Activated CD4-positive, alpha-beta T cell treated with anti-CD3 and anti-CD28 coated beads, Interleukin-2, amount 10 ng/mL, durations not matched to agents 7 days and 5 days (primary cell): ENCODE measurements around the gene PFN1. TPM values are rescaled to one million over a fixed set of nuclear protein-coding genes. Genes with fewer than 3 reads are reported as not detected.
A peak's percentile ranks its signal among the peaks of the same experiment; 100 is the strongest.

Source experiments
- CTCF ChIA-PET: fragments of 350-600 bp; sonication (Branson Sonifier 250); formaldehyde crosslinking; loops from one replicate; lab custom pipeline; 2021; ENCODE audit warnings: antibody characterized with exemption; lab: Charles Lee
- POLR2A ChIA-PET: fragments of 350-600 bp; sonication (Branson Sonifier 250); formaldehyde crosslinking; loops from one replicate; lab custom pipeline; 2021; ENCODE audit warnings: antibody characterized with exemption; lab: Charles Lee
- DNase-seq: peaks from one replicate; pipeline ENCODE4 v3.0.0-alpha.2; 2020
- H3K27ac Mint-ChIP-seq: one replicate; pipeline ENCODE4 v1.8.0; 2021; ENCODE audit warnings: mild to moderate bottlenecking, moderate library complexity, mixed read lengths
- H3K27me3 Mint-ChIP-seq: one replicate; pipeline ENCODE4 v1.8.0; 2021; ENCODE audit warnings: mixed read lengths
- H3K36me3 Mint-ChIP-seq: one replicate; pipeline ENCODE4 v1.8.0; 2021; ENCODE audit warnings: low read depth, mixed read lengths
- H3K4me1 Mint-ChIP-seq: one replicate; pipeline ENCODE4 v1.8.0; 2021; ENCODE audit warnings: mixed read lengths
- H3K4me3 Mint-ChIP-seq: one replicate; pipeline ENCODE4 v1.8.0; 2021; ENCODE audit warnings: mild to moderate bottlenecking, moderate library complexity, mixed read lengths
- H3K9me3 Mint-ChIP-seq: one replicate; pipeline ENCODE4 v1.8.0; 2021; ENCODE audit warnings: mixed read lengths
- total RNA-seq, 2 experiments: library from RNA; stranded (reverse); gene quantifications; one replicate each; pipeline ENCODE4 v1.2.3, GENCODE V29; 2021

The PFN1 gene
- 1,000 to 10,000 TPM; 2,428 to 2,438 TPM for total RNA-seq

DNA sequence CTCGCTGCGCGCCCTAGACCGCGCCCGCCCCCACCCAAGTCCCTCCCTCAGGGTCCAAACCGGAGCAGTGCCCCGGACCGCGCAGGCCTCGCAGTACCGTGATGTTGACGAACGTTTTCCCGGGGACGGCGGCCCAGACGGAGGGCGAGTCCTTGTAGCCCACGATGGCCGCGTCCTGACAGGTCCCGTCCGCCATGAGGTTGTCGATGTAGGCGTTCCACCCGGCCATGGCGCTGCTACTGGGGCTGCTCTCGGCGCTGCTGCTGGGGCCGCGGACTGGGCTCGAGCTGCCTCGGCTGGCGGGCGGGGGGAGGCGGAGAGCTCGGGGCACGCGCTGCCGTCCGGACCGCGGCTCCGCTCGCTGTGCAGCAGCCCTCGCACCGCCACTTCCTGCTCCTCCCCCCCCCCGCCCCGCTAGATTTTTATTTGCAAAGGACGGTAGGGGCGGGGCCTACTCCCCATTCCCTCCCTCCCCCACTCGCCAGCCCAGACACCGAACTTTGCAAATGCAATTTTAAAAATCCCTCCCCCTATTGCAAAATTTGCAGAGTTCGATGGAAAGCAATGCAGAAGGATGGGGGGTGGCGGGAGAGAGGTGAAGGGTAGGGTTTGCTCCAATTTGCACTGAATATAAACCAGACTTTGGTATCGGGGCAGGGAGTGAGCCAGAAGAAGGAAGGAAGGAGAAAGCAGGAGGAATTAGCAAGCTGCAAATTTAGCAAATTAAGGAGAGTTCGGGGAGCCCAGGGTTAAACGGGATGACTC is at the start of gene PFN1:
Gene PFN1 (minus strand): TSS at position 365 of the 765 bp plus-strand sequence. CDS start 136 bp downstream, at position 229.
- H3K9me3 Mint-ChIP-seq: no peaks in the 10 kb centered on the region
- CTCF ChIA-PET: interaction anchor here (0.8 kb wide), 1 partner anchor 19 kb away, joined by 3 read pairs; the partner anchor contains the start of gene SPAG7
- peaks cover 39% of the 10 kb centered on the region for H3K4me1 Mint-ChIP-seq
- H3K27ac Mint-ChIP-seq: peak within 1 kb of the TSS; percentile 99
- no peaks in the 10 kb centered on the region for H3K27me3 Mint-ChIP-seq
- H3K36me3 Mint-ChIP-seq: peaks cover 41% of the 10 kb centered on the region
- peak; percentile 94 for DNase-seq
- POLR2A ChIA-PET: interaction anchor here (1.4 to 6.2 kb wide), 2 partner anchors 8 to 19 kb away, joined by 10 to 44 read pairs; partner anchors contain the start of genes RNF167, SLC25A11 and SPAG7
- peak within 1 kb of the TSS; percentile 92 for H3K4me3 Mint-ChIP-seq

DNA sequence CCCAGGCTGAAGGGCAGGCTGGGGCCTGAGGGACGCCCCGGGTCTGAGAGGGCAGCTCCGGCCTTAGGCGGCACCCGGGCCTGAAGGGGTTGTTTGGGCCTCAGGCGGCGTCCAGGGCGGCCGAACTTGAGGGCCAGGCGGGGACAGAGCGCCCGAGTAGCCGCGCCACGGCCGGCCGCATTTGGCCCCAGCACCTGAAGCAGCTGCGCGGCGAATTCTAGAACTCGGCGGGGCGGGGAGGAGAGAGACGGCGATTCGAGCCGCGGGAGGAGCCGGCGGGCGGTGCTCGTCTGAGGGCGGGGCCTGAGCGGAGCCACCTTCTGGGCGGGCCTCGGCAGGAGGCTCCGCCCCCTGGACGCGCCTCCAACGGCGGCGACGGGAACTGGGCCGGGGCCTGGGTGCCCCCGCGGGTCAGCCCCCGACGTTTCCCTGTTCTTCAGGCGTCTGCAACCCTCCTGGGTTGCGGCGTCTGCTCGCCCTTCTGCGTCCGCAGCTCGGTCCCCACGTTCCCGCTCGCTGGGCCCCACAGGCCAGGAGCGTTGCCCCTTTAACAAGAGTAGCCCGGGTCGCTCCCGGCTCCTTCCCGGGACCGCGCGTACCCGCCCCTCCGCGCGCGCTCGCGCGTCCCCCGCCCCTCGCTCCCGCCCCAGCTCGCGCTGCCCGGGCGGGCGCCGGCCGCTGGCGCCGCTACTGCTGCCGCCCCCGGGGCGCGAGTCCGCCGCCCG is 49.1 kb upstream of the PFN1 start, which contains the start of the genes INCA1 and KIF1C:
Gene INCA1 (minus strand): TSS at position 221 of the 725 bp plus-strand sequence. CDS start 3,085 bp downstream, outside the sequence.
Gene KIF1C (plus strand): TSS at position 649 of the 725 bp plus-strand sequence. CDS start 2,297 bp downstream, outside the sequence.
- ChIA-PET POLR2A (no interaction called here), CTCF (interaction anchor here (0.6 to 1.7 kb wide), 10 partner anchors 9 to 1410 kb away, joined by 3 to 8 read pairs (median 4); partner anchors contain the start of genes CAMTA2 and CHRNE)
- peak within 1 kb of the TSS; percentile 79 for H3K27ac Mint-ChIP-seq
- peaks cover 23% of the 10 kb centered on the region for H3K4me1 Mint-ChIP-seq
- H3K4me3 Mint-ChIP-seq: peak within 1 kb of the TSS; percentile 86
- peak; percentile 91 for DNase-seq
- peaks cover 19% of the 10 kb centered on the region for H3K36me3 Mint-ChIP-seq
- no peaks in the 10 kb centered on the region for H3K9me3 Mint-ChIP-seq
- H3K27me3 Mint-ChIP-seq: peaks cover 4% of the 10 kb centered on the region

DNA sequence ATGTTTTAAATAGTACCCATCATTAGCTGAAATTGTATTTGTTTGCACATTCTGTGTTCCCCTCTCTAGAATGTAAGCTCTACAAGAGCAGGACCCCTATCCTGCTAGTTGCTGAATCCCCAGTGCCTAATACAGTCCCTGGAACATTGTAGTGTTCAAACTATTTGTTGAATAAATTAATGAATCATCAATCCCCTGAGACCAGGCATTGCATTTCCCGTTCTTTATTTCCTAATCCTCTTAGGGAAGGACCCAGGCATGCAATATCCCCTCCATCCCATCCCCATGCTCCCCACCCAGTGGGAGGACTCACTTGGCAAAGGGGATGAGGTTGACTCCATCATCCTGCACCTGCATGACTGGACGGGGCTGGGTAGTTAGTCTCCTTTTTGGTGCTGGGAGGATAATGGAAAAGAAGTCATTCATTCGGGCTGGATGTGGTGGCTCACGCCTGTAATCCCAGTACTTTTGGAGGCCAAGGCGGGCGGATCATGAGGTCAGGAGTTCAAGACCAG is 45.8 kb upstream of the PFN1 start:
- Mint-ChIP-seq H3K4me1 (peaks cover 22% of the 10 kb centered on the region), H3K9me3 (no peaks in the 10 kb centered on the region), H3K36me3 (peaks cover 3% of the 10 kb centered on the region), H3K27ac (no peak overlapping the region), H3K27me3 (peaks cover 4% of the 10 kb centered on the region), H3K4me3 (no peak overlapping the region)
- no peak for DNase-seq
- ChIA-PET CTCF (interaction anchor here (0.7 to 1.9 kb wide), 2 partner anchors 13 to 68 kb away, joined by 4 to 5 read pairs; no protein-coding TSS in a partner anchor), POLR2A (no interaction called here)

DNA sequence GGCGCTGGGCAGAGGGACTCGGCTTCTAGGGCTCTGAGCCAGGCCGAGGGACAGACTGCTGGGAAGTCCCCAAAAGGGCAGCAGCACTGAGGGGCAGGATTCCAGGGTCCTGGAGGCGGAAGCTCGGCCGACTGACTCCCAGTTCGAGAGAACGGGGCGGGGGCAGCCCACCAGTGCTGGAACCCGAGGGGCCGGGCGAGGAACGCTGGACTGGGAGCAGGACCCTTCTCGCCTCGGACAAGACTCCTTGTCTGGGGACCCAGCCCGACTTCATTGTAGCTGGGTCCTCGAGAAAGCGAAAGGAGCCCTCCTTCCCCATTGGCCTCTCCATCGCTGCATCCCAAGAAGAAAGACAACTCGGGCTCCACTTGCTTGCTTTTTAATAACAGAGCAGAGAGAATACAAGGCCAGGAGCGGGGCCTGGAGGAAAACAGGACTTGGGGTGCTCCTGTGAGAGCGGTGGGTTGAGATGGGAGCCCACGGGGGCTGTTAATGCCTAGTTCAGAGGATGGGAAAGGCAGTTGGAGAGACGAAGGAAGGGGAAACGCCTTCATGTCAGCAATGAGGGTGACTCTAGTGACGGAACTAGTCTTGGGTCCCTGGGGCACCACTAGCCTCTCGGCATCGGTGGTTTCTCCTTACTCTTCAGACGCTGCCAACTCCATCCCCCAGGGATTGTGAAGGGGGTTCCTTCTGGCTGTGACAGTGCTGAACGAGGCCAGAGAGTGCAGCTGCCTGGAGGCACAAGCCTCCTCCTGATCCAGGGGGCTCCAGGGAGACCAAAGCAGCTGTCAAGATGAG is 39.6 kb upstream of the PFN1 start:
- ChIA-PET POLR2A (interaction anchor here (0.6 kb wide), 1 partner anchor 89 kb away, joined by 3 read pairs; no protein-coding TSS in a partner anchor), CTCF (interaction anchor here (0.9 to 2.8 kb wide), 9 partner anchors 9 to 79 kb away, joined by 3 to 8 read pairs (median 5); partner anchors contain the start of genes INCA1, RNF167, SLC25A11 and SPAG7)
- no peaks in the 10 kb centered on the region for H3K27me3 Mint-ChIP-seq
- H3K4me3 Mint-ChIP-seq: peak overlapping the region; percentile 90
- no peaks in the 10 kb centered on the region for H3K9me3 Mint-ChIP-seq
- H3K27ac Mint-ChIP-seq: peak overlapping the region; percentile 95
- DNase-seq: no peak
- peaks cover 11% of the 10 kb centered on the region for H3K36me3 Mint-ChIP-seq
- H3K4me1 Mint-ChIP-seq: peaks cover 43% of the 10 kb centered on the region

DNA sequence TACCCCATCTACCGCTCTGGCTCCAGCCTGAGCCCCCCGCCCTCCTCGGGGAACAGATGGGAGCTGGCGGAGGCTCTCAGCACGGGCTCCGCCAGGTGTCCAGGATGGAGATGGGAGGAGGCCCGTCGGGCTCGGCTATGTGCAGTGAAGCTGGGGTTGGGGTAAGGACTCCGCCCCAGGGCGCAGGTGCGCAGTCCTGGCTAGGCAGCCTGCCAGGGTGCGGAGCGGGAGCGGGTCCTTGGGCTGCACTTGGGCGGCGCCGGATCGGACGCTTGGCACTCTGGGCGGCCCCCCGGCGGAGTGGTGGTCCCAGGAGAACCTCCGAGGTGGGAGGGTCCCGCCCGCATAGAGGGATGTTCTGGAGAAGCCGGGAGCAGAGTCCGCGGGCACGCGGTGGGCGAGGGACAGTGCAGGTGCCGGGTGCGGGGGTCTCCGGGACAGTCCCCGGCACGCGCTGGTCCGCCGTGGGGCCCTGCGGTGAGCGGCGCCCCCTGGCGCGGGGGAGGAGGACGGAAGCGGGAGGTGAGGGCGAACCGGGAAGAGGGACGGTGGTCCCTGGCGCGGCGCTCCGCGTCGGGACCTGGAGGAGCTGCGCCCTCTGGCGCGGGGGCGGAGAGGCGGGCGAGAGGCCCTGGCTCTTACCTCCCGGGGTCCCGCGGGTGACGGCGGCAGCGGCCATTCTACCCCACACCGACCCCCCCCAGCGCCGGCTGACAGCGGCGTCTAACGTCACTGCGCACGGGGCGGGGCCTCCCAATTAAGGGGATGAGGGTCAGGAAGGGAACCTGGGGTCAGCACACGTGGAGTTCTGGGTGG is 38.8 kb upstream of the PFN1 start, which contains the start of gene CAMTA2:
Gene CAMTA2 (minus strand): TSS at position 725 of the 816 bp plus-strand sequence. CDS start 1,453 bp downstream, outside the sequence.
- peak; percentile 89 for DNase-seq
- Mint-ChIP-seq H3K36me3 (peaks cover 19% of the 10 kb centered on the region), H3K27me3 (no peaks in the 10 kb centered on the region), H3K9me3 (no peaks in the 10 kb centered on the region), H3K27ac (peak within 1 kb of the TSS; percentile 95), H3K4me1 (peaks cover 45% of the 10 kb centered on the region), H3K4me3 (peak within 1 kb of the TSS; percentile 90)
- ChIA-PET CTCF (interaction anchor here (0.9 to 2.1 kb wide), 10 partner anchors 10 to 78 kb away, joined by 3 to 9 read pairs (median 5); partner anchors contain the start of genes INCA1, RNF167, SLC25A11 and SPAG7), POLR2A (interaction anchor here (0.6 kb wide), 2 partner anchors 90 to 851 kb away, joined by 3 read pairs; no protein-coding TSS in a partner anchor)

DNA sequence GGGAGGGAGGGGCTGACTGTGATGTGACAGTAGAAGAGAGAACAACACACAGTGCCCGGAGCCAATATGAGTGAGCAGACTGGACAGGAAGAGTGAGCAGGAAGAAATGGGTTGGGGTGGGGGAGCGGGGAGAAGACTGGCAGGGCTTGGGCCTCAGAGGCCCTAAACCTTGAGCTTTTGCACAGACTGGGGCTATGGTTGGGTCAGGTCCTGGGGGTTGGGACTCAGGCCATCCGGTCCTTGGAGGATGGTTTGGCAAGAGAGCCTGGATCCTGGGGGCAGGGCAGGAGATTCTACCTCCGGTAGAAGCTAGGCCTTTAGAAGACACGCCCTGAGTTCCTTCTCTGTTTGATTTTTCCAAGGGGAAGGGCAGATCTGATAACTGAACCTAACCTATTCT is 38.1 kb upstream of the PFN1 start:
- Mint-ChIP-seq H3K36me3 (peaks cover 23% of the 10 kb centered on the region), H3K27ac (peak overlapping the region; percentile 95), H3K9me3 (no peaks in the 10 kb centered on the region), H3K4me3 (peak overlapping the region; percentile 90), H3K27me3 (no peaks in the 10 kb centered on the region), H3K4me1 (peaks cover 50% of the 10 kb centered on the region)
- CTCF ChIA-PET: interaction anchor here (0.9 to 2.1 kb wide), 6 partner anchors 17 to 75 kb away, joined by 3 to 9 read pairs (median 5); partner anchors contain the start of genes RNF167, SLC25A11 and SPAG7
- POLR2A ChIA-PET: no interaction called here
- no peak for DNase-seq

DNA sequence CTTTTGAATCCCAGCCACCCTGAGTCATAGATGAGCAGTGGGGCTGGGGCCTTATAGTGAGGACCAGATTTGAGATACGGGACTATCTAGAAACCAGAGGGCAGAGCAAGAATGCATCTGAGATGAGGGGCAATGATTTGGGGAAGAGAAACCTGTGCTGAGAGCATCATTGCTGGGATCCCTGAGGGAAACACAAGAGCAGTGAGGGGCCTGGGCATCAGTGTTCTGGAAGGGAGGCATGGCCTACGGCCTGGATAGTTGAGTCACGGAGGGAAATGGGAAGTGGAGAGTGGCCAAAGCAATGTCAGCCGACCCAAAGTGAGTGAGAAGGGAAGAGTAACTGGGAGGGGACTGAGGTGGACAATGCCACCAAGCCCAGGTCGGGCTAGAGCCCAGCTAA is 34.0 kb upstream of the PFN1 start:
- ChIA-PET POLR2A (no interaction called here), CTCF (interaction anchor here (0.5 to 1.6 kb wide), 4 partner anchors 10 to 130 kb away, joined by 3 to 4 read pairs (median 4); no protein-coding TSS in a partner anchor)
- no peaks in the 10 kb centered on the region for H3K9me3 Mint-ChIP-seq
- H3K4me3 Mint-ChIP-seq: no peak overlapping the region
- peaks cover 47% of the 10 kb centered on the region for H3K36me3 Mint-ChIP-seq
- DNase-seq: no peak
- H3K27ac Mint-ChIP-seq: no peak overlapping the region
- H3K4me1 Mint-ChIP-seq: peaks cover 40% of the 10 kb centered on the region
- H3K27me3 Mint-ChIP-seq: no peaks in the 10 kb centered on the region

DNA sequence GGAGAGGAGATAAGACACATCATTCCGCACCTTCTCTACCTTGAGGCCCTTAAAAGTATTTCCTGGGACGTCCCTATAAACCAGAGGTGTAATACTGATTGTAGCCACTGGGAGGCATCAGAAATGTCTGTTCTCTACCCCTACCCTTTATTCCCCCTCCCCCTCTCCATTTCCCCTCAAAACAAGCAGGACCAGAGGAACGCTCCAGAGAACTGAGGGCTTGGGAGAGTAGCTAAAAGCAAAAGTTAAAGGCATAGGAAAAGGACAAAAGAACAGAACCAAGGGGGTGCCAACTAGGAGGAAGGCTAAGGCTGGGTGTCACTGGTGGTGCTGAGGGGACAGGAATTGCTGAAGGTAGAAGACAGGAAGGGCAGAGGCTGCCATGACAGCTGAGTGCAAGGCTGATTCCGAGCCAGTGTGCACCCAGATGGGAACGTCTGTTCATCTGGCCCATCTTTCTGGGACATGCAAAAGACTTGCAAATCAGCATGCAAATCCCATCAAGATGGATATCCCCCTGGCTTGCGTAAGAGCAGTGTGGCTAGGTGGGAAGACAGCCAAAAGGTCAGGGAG is 32.4 kb upstream of the PFN1 start:
- no peaks in the 10 kb centered on the region for H3K9me3 Mint-ChIP-seq
- peak; percentile 79 for DNase-seq
- no peaks in the 10 kb centered on the region for H3K27me3 Mint-ChIP-seq
- ChIA-PET POLR2A (no interaction called here), CTCF (interaction anchor here (0.6 to 3.1 kb wide), 16 partner anchors 9 to 82 kb away, joined by 3 to 23 read pairs (median 4); partner anchors contain the start of genes INCA1, KIF1C, RNF167 and SLC25A11)
- no peak overlapping the region for H3K4me3 Mint-ChIP-seq
- peaks cover 29% of the 10 kb centered on the region for H3K4me1 Mint-ChIP-seq
- H3K36me3 Mint-ChIP-seq: peaks cover 52% of the 10 kb centered on the region
- H3K27ac Mint-ChIP-seq: peak overlapping the region; percentile 72

DNA sequence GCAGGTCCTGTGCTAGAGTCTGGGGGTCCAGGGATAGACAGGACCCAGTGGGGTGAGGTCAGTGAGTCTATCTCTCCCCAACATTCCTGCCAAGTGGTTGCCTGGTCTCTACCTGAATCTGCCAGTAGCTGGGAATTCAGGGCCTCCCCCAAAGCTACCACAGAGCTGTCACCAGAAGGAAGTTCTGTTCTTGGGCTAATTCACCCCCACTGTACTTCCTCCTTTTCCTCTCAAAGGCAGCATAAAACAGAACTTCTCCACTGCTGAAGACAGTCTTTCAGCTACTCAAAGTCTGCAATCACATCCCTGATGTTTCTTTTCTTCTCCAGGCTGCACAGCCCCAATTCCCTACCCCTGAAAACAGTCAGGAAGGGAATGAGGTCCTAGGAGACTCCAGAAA is 30.4 kb upstream of the PFN1 start:
- ChIA-PET POLR2A (no interaction called here), CTCF (interaction anchor here (1.0 to 3.1 kb wide), 4 partner anchors 8 to 83 kb away, joined by 3 to 23 read pairs (median 12); partner anchors contain the start of gene SPAG7)
- H3K27ac Mint-ChIP-seq: no peak overlapping the region
- H3K9me3 Mint-ChIP-seq: no peaks in the 10 kb centered on the region
- no peak for DNase-seq
- H3K27me3 Mint-ChIP-seq: no peaks in the 10 kb centered on the region
- H3K4me3 Mint-ChIP-seq: no peak overlapping the region
- H3K36me3 Mint-ChIP-seq: peaks cover 66% of the 10 kb centered on the region
- peaks cover 26% of the 10 kb centered on the region for H3K4me1 Mint-ChIP-seq

DNA sequence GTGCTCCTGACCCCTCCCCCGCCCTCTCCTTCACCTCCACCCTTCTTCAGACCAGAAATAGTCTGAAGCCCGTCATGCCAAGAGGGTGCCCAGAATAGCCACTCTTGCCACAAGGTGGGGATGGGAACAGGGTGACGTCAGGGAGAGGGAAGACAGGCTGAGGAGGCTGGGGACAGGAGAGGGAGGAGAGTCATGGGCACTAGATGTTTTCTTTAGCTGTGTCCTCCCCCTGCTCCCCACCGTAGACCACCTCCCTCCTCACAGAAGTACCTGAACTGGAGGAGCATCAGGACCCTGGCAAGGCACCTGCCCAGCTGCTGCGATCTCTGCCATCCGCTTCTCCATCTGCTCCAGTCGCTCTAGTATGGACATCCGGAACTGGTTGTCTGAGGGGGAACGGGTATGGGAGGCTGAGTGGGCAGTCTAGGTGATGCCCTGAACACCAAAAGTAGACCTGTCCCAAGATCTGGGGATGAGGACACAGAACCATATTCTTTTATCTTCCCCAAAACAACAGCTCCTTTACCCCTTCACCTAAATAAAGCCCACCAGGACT is 25.9 kb upstream of the PFN1 start:
- Mint-ChIP-seq H3K4me3 (no peak overlapping the region), H3K9me3 (no peaks in the 10 kb centered on the region), H3K4me1 (peaks cover 13% of the 10 kb centered on the region), H3K27ac (no peak overlapping the region), H3K36me3 (peaks cover 56% of the 10 kb centered on the region), H3K27me3 (no peaks in the 10 kb centered on the region)
- DNase-seq: no peak
- ChIA-PET POLR2A (no interaction called here), CTCF (no interaction called here)
